ENCODE measurements around the gene TMOD1.

Gene TMOD1

GRCh38 chr9:97510797-97511654 lies 9.6 kb downstream of the TMOD1 start:
- peaks cover 27% of the 10 kb centered on the region for H3K4me1 ChIP-seq (ENCODE audit: insufficient read depth, low read length)
- no peak overlapping the region for H3K4me3 ChIP-seq (ENCODE audit: low read depth in 1 of 2, low read length in 2 of 2)
- no peaks in the 10 kb centered on the region for H3K9me3 ChIP-seq (ENCODE audit: low read length)
- H3K27ac ChIP-seq (ENCODE audit: low read depth, low read length): no peak overlapping the region
- H3K27me3 ChIP-seq (ENCODE audit: control insufficient read depth in 1 of 2, insufficient read depth in 2 of 2, low read length in 2 of 2): no peaks in the 10 kb centered on the region
- H3K9ac ChIP-seq (ENCODE audit: low read length): no peak overlapping the region
- H3K36me3 ChIP-seq (ENCODE audit: insufficient read depth, low read length): peaks cover 3% of the 10 kb centered on the region

GRCh38 chr9:97511655-97512427 lies 10.4 kb downstream of the TMOD1 start:
- peaks cover 3% of the 10 kb centered on the region for H3K36me3 ChIP-seq (ENCODE audit: insufficient read depth, low read length)
- H3K27ac ChIP-seq (ENCODE audit: low read depth, low read length): no peak overlapping the region
- H3K9me3 ChIP-seq (ENCODE audit: low read length): no peaks in the 10 kb centered on the region
- peaks cover 34% of the 10 kb centered on the region for H3K4me1 ChIP-seq (ENCODE audit: insufficient read depth, low read length)
- no peaks in the 10 kb centered on the region for H3K27me3 ChIP-seq (ENCODE audit: control insufficient read depth in 1 of 2, insufficient read depth in 2 of 2, low read length in 2 of 2)
- no peak overlapping the region for H3K4me3 ChIP-seq (ENCODE audit: low read depth in 1 of 2, low read length in 2 of 2)
- no peak overlapping the region for H3K9ac ChIP-seq (ENCODE audit: low read length)

GRCh38 chr9:97512966-97513560 lies 11.6 kb downstream of the TMOD1 start:
- no peak overlapping the region for H3K4me3 ChIP-seq (ENCODE audit: low read depth in 1 of 2, low read length in 2 of 2)
- H3K9me3 ChIP-seq (ENCODE audit: low read length): no peaks in the 10 kb centered on the region
- peaks cover 3% of the 10 kb centered on the region for H3K36me3 ChIP-seq (ENCODE audit: insufficient read depth, low read length)
- H3K27me3 ChIP-seq (ENCODE audit: control insufficient read depth in 1 of 2, insufficient read depth in 2 of 2, low read length in 2 of 2): no peaks in the 10 kb centered on the region
- no peak overlapping the region for H3K9ac ChIP-seq (ENCODE audit: low read length)
- peaks cover 38% of the 10 kb centered on the region for H3K4me1 ChIP-seq (ENCODE audit: insufficient read depth, low read length)
- H3K27ac ChIP-seq (ENCODE audit: low read depth, low read length): no peak overlapping the region

GRCh38 chr9:97514531-97514930 lies 13.1 kb downstream of the TMOD1 start:
- Histone ChIP-seq H3K9me3 (ENCODE audit: low read length) (no peaks in the 10 kb centered on the region), H3K4me1 (ENCODE audit: insufficient read depth, low read length) (peaks cover 52% of the 10 kb centered on the region), H3K27ac (ENCODE audit: low read depth, low read length) (no peak overlapping the region), H3K9ac (ENCODE audit: low read length) (no peak overlapping the region), H3K27me3 (ENCODE audit: control insufficient read depth in 1 of 2, insufficient read depth in 2 of 2, low read length in 2 of 2) (no peaks in the 10 kb centered on the region), H3K36me3 (ENCODE audit: insufficient read depth, low read length) (peaks cover 3% of the 10 kb centered on the region), H3K4me3 (ENCODE audit: low read depth in 1 of 2, low read length in 2 of 2) (no peak overlapping the region)

GRCh38 chr9:97515662-97516061 lies 14.2 kb downstream of the TMOD1 start:
- no peak overlapping the region for H3K9ac ChIP-seq (ENCODE audit: low read length)
- peaks cover 60% of the 10 kb centered on the region for H3K4me1 ChIP-seq (ENCODE audit: insufficient read depth, low read length)
- peaks cover 3% of the 10 kb centered on the region for H3K36me3 ChIP-seq (ENCODE audit: insufficient read depth, low read length)
- no peak overlapping the region for H3K4me3 ChIP-seq (ENCODE audit: low read depth in 1 of 2, low read length in 2 of 2)
- no peaks in the 10 kb centered on the region for H3K9me3 ChIP-seq (ENCODE audit: low read length)
- H3K27me3 ChIP-seq (ENCODE audit: control insufficient read depth in 1 of 2, insufficient read depth in 2 of 2, low read length in 2 of 2): no peaks in the 10 kb centered on the region
- no peak overlapping the region for H3K27ac ChIP-seq (ENCODE audit: low read depth, low read length)

GRCh38 chr9:97516111-97516510 lies 14.6 kb downstream of the TMOD1 start:
- Histone ChIP-seq H3K9me3 (ENCODE audit: low read length) (no peaks in the 10 kb centered on the region), H3K27me3 (ENCODE audit: control insufficient read depth in 1 of 2, insufficient read depth in 2 of 2, low read length in 2 of 2) (no peaks in the 10 kb centered on the region), H3K4me1 (ENCODE audit: insufficient read depth, low read length) (peaks cover 60% of the 10 kb centered on the region), H3K4me3 (ENCODE audit: low read depth in 1 of 2, low read length in 2 of 2) (no peak overlapping the region), H3K27ac (ENCODE audit: low read depth, low read length) (no peak overlapping the region), H3K36me3 (ENCODE audit: insufficient read depth, low read length) (peaks cover 3% of the 10 kb centered on the region), H3K9ac (ENCODE audit: low read length) (no peak overlapping the region)

GRCh38 chr9:97517331-97518089 lies 16.0 kb downstream of the TMOD1 start:
- no peaks in the 10 kb centered on the region for H3K36me3 ChIP-seq (ENCODE audit: insufficient read depth, low read length)
- H3K4me3 ChIP-seq (ENCODE audit: low read depth in 1 of 2, low read length in 2 of 2): no peak overlapping the region
- H3K27me3 ChIP-seq (ENCODE audit: control insufficient read depth in 1 of 2, insufficient read depth in 2 of 2, low read length in 2 of 2): no peaks in the 10 kb centered on the region
- H3K9ac ChIP-seq (ENCODE audit: low read length): no peak overlapping the region
- H3K27ac ChIP-seq (ENCODE audit: low read depth, low read length): peak overlapping the region; percentile 70
- H3K9me3 ChIP-seq (ENCODE audit: low read length): no peaks in the 10 kb centered on the region
- peaks cover 62% of the 10 kb centered on the region for H3K4me1 ChIP-seq (ENCODE audit: insufficient read depth, low read length)

- Histone ChIP-seq H3K9me3 (ENCODE audit: low read length) (no peaks in the 10 kb centered on the region), H3K27ac (ENCODE audit: low read depth, low read length) (peak overlapping the region; percentile 70), H3K9ac (ENCODE audit: low read length) (peak overlapping the region; percentile 54), H3K4me3 (ENCODE audit: low read depth in 1 of 2, low read length in 2 of 2) (peak overlapping the region in 1 of 2 donors; percentile 47), H3K27me3 (ENCODE audit: control insufficient read depth in 1 of 2, insufficient read depth in 2 of 2, low read length in 2 of 2) (no peaks in the 10 kb centered on the region), H3K36me3 (ENCODE audit: insufficient read depth, low read length) (no peaks in the 10 kb centered on the region), H3K4me1 (ENCODE audit: insufficient read depth, low read length) (peaks cover 62% of the 10 kb centered on the region)
Observed at GRCh38 chr9:97518166-97518908, 16.9 kb downstream of the TMOD1 start.

GRCh38 chr9:97518909-97519307 lies 17.4 kb downstream of the TMOD1 start:
- Histone ChIP-seq H3K9me3 (ENCODE audit: low read length) (no peaks in the 10 kb centered on the region), H3K27ac (ENCODE audit: low read depth, low read length) (peak overlapping the region; percentile 70), H3K4me3 (ENCODE audit: low read depth in 1 of 2, low read length in 2 of 2) (peak overlapping the region in 1 of 2 donors; percentile 47), H3K9ac (ENCODE audit: low read length) (peak overlapping the region; percentile 54), H3K4me1 (ENCODE audit: insufficient read depth, low read length) (peaks cover 62% of the 10 kb centered on the region), H3K27me3 (ENCODE audit: control insufficient read depth in 1 of 2, insufficient read depth in 2 of 2, low read length in 2 of 2) (no peaks in the 10 kb centered on the region), H3K36me3 (ENCODE audit: insufficient read depth, low read length) (no peaks in the 10 kb centered on the region)

- peak overlapping the region; percentile 45 for H3K27ac ChIP-seq (ENCODE audit: low read depth, low read length)
- no peaks in the 10 kb centered on the region for H3K27me3 ChIP-seq (ENCODE audit: control insufficient read depth in 1 of 2, insufficient read depth in 2 of 2, low read length in 2 of 2)
- H3K4me1 ChIP-seq (ENCODE audit: insufficient read depth, low read length): peaks cover 62% of the 10 kb centered on the region
- H3K36me3 ChIP-seq (ENCODE audit: insufficient read depth, low read length): no peaks in the 10 kb centered on the region
- H3K4me3 ChIP-seq (ENCODE audit: low read depth in 1 of 2, low read length in 2 of 2): peak overlapping the region in 1 of 2 donors; percentile 47
- no peak overlapping the region for H3K9ac ChIP-seq (ENCODE audit: low read length)
- no peaks in the 10 kb centered on the region for H3K9me3 ChIP-seq (ENCODE audit: low read length)
Observed at GRCh38 chr9:97519441-97519970, 18.0 kb downstream of the TMOD1 start.

All from muscle layer of colon (tissue), 2 donors.